Endothelial cell (in vitro differentiated cells): Measurements from ENCODE around the gene CASD1. TPM values are rescaled to one million over a fixed set of nuclear protein-coding genes. Genes with fewer than 3 reads are reported as not detected.

Experiments used
- DNase-seq: peaks from one replicate; pipeline ENCODE4 v3.0.0; 2021; ENCODE audit warnings: low spot score
- H3K27ac Mint-ChIP-seq: one replicate; pipeline ENCODE4 v1.8.0; 2021; ENCODE audit warnings: mixed read lengths, inconsistent platforms; ENCODE audit not compliant: unreplicated experiment
- H3K27me3 Mint-ChIP-seq: one replicate; pipeline ENCODE4 v1.8.0; 2021; ENCODE audit warnings: mild to moderate bottlenecking, moderate library complexity, mixed read lengths, inconsistent platforms; ENCODE audit not compliant: unreplicated experiment
- H3K36me3 Mint-ChIP-seq: one replicate; pipeline ENCODE4 v1.8.0; 2021; ENCODE audit warnings: mild to moderate bottlenecking, low read depth, mixed read lengths, inconsistent platforms; ENCODE audit not compliant: unreplicated experiment
- H3K4me1 Mint-ChIP-seq: one replicate; pipeline ENCODE4 v1.8.0; 2021; ENCODE audit warnings: mild to moderate bottlenecking, mixed read lengths, inconsistent platforms; ENCODE audit not compliant: unreplicated experiment
- H3K4me3 Mint-ChIP-seq: one replicate; pipeline ENCODE4 v1.8.0; 2021; ENCODE audit warnings: mild to moderate bottlenecking, mixed read lengths, inconsistent platforms; ENCODE audit not compliant: unreplicated experiment
- H3K9me3 Mint-ChIP-seq: one replicate; pipeline ENCODE4 v1.8.0; 2021; ENCODE audit warnings: mixed read lengths, inconsistent platforms; ENCODE audit not compliant: unreplicated experiment
- total RNA-seq: library from RNA; stranded (reverse); fragmentation: NEBNext Ultra II Directional; extraction: Animal tissue kit (Norgen Biotek cat#: 25700); gene quantifications from one replicate; pipeline ENCODE4 v1.2.1, GENCODE V29; 2021; ENCODE audit not compliant: unreplicated experiment
- TF ChIP-seq, protein P1 (sequence below): fragments of 200-600 bp; sonication (generic); IDR thresholded peaks from one replicate; pipeline ENCODE4 v1.5.0; 2021; ENCODE audit warnings: antibody characterized with exemption; ENCODE audit not compliant: unreplicated experiment

The CASD1 gene
- total RNA-seq, 1 donor from 2014 or later, result 28.8 TPM

DNA sequence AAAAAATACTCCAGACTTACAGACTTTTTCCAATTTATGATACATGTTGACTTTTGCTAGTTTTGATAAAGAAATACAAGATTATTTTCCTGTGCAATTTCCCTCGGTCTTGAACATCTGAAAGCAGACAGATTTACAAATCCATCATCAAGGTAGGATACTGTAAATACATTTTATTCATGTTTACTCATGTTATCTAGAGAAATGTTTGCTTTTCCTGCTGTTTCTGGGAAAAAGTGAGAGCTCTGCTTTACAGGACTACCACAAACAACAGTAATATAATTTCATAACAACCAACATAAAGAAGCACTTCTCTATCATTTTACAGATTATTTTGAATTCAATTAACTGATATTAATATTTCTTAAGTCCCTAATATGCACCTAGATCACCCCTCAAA, 31.7 kb upstream of the CASD1 start:
- H3K27ac Mint-ChIP-seq, result no peak overlapping the region
- no peaks in the 10 kb centered on the region for H3K9me3 Mint-ChIP-seq
- no peak for DNase-seq
- no peaks in the 10 kb centered on the region for H3K36me3 Mint-ChIP-seq
- no peak overlapping the region for H3K4me3 Mint-ChIP-seq
- TF ChIP-seq, protein P1, sequence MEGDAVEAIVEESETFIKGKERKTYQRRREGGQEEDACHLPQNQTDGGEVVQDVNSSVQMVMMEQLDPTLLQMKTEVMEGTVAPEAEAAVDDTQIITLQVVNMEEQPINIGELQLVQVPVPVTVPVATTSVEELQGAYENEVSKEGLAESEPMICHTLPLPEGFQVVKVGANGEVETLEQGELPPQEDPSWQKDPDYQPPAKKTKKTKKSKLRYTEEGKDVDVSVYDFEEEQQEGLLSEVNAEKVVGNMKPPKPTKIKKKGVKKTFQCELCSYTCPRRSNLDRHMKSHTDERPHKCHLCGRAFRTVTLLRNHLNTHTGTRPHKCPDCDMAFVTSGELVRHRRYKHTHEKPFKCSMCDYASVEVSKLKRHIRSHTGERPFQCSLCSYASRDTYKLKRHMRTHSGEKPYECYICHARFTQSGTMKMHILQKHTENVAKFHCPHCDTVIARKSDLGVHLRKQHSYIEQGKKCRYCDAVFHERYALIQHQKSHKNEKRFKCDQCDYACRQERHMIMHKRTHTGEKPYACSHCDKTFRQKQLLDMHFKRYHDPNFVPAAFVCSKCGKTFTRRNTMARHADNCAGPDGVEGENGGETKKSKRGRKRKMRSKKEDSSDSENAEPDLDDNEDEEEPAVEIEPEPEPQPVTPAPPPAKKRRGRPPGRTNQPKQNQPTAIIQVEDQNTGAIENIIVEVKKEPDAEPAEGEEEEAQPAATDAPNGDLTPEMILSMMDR, result no peak
- H3K27me3 Mint-ChIP-seq, result peaks cover 2% of the 10 kb centered on the region
- H3K4me1 Mint-ChIP-seq, result no peaks in the 10 kb centered on the region

DNA sequence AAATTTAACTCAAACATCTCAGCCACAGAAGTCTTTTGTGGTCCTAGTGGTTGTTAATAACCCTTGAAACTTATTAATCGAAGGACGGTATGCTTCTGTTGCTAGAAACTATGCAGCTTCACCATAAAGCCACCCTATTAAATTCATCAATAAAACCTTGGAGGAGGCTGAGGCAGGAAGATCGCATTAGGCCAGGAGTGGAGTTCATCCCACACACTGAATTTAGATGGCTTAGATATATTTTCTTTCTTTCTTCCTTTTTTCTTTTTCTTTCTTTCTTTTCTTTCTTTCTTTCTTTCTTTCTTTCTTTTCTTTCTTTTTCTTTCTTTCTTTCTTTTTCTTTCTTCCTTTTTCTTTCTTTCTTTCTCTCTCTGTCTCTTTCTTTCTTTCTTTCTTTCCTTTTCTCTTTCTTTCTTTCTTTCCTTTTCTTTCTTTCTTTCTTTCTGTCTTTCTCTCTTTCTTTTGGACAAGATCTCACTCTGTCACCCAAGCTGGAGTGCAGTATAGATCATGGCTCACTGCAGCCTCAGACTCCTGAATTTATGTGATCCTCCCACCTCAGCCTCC, 30.9 kb upstream of the CASD1 start:
- H3K9me3 Mint-ChIP-seq, result no peaks in the 10 kb centered on the region
- no peak overlapping the region for H3K27ac Mint-ChIP-seq
- DNase-seq, result no peak
- H3K4me3 Mint-ChIP-seq, result no peak overlapping the region
- H3K36me3 Mint-ChIP-seq, result no peaks in the 10 kb centered on the region
- H3K4me1 Mint-ChIP-seq, result no peaks in the 10 kb centered on the region
- peaks cover 4% of the 10 kb centered on the region for H3K27me3 Mint-ChIP-seq
- TF ChIP-seq, protein P1, result no peak

DNA sequence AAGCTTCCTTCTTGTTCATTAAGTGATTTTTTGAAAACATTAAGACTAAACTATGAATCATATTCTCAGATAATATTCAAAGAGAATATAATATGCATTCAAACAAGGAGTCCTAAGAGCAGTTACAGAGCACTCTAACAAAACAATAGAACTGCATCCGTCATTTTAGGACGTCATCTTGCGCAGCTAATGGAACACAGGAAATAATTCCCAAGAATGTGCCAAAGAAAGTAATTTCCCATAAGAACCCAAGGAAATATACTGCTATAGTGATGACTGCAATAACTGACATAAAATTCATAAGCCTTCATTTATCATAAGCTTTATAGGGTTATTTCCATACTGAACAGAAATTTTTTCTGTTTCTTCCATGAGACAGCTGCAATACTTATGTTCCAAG, 28.3 kb upstream of the CASD1 start:
- TF ChIP-seq, protein P1, result no peak

DNA sequence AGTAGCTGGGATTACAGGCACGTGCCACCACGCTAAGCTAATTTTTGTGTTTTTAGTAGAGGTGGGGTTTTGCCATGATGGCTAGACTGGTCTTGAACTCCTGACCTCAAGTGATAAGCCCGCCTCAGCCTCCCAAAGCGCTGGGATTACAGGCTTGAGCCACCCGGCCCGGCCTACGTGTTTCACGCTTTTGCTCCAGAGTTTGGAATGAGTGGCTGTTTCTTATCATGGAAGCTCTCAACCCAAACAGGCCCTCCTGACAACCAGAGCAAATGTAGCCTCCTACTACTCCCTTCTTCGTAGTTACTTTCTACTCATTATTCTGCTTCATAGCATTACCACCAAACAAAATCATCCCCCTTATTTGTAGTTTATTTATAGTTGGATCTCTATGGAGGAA, 26.8 kb upstream of the CASD1 start:
- Mint-ChIP-seq H3K9me3 (no peaks in the 10 kb centered on the region), H3K27ac (no peak overlapping the region), H3K4me1 (no peaks in the 10 kb centered on the region), H3K4me3 (no peak overlapping the region), H3K36me3 (no peaks in the 10 kb centered on the region), H3K27me3 (peaks cover 5% of the 10 kb centered on the region)
- TF ChIP-seq, protein P1, result no peak
- DNase-seq, result no peak

More for the DNA sequence above, 28.3 kb upstream of the CASD1 start:
- no peak overlapping the region for H3K27ac Mint-ChIP-seq
- no peaks in the 10 kb centered on the region for H3K36me3 Mint-ChIP-seq
- H3K9me3 Mint-ChIP-seq, result no peaks in the 10 kb centered on the region
- no peak overlapping the region for H3K4me3 Mint-ChIP-seq
- peaks cover 5% of the 10 kb centered on the region for H3K27me3 Mint-ChIP-seq
- no peak for DNase-seq
- no peaks in the 10 kb centered on the region for H3K4me1 Mint-ChIP-seq

- peaks cover 4% of the 10 kb centered on the region for H3K27me3 Mint-ChIP-seq
- H3K4me1 Mint-ChIP-seq, result no peaks in the 10 kb centered on the region
- no peaks in the 10 kb centered on the region for H3K36me3 Mint-ChIP-seq
- H3K27ac Mint-ChIP-seq, result no peak overlapping the region
- TF ChIP-seq, protein P1, result no peak
- no peaks in the 10 kb centered on the region for H3K9me3 Mint-ChIP-seq
- no peak overlapping the region for H3K4me3 Mint-ChIP-seq
- DNase-seq, result no peak
Measured at GRCh38 chr7:94483843-94484242, 25.8 kb upstream of the CASD1 start.
